CD14-positive monocyte (primary cell): Measurements from ENCODE around the gene FBXL2. TPM values are rescaled to one million over a fixed set of nuclear protein-coding genes. Genes with fewer than 3 reads are reported as not detected.
"Not testable (repeated sequence)": the region's sequence is repeated elsewhere in the genome, so short reads cannot be mapped to it uniquely, and the experiment has no call there.

Source experiments
- DNase-seq, 3 donors: peaks; one replicate each; pipeline ENCODE4 v3.0.0-alpha.2; 2011 to 2022
- H2AFZ ChIP-seq: 2 replicates; pipeline ENCODE4 v1.6.0; 2012; ENCODE audit warnings: mild to moderate bottlenecking, low read depth, low read length, inconsistent platforms; ENCODE audit not compliant: insufficient read depth, poor library complexity, severe bottlenecking
- H3K27ac ChIP-seq, 2 donors: 1 replicate in 1 of 2; 2 replicates in 1 of 2; pipeline ENCODE4 v1.5.1; 2012 to 2013; ENCODE audit warnings: low read length in 2 of 2, control low read depth in 1 of 2, inconsistent platforms in 1 of 2, low read depth in 1 of 2, mild to moderate bottlenecking in 1 of 2
- H3K27me3 ChIP-seq, 2 donors: one replicate each; pipeline versions ENCODE4 v1.6.0 to v1.6.1; 2011 to 2013; ENCODE audit warnings: low read length in 2 of 2; ENCODE audit not compliant: control insufficient read depth in 2 of 2, insufficient read depth in 2 of 2
- H3K36me3 ChIP-seq, 2 donors: replicated peaks in 1 of 2; 1 replicate in 1 of 2; 2 replicates in 1 of 2; pipeline versions ENCODE4 v1.5.1 to v1.6.1; 2012 to 2013; ENCODE audit warnings: low read length in 2 of 2, control low read depth in 1 of 2, inconsistent platforms in 1 of 2, mild to moderate bottlenecking in 1 of 2; ENCODE audit not compliant: insufficient read depth in 2 of 2, control insufficient read depth in 1 of 2
- H3K4me1 ChIP-seq, 2 donors: 1 replicate in 1 of 2; 2 replicates in 1 of 2; pipeline versions ENCODE4 v1.5.1 to v1.6.1; 2012 to 2013; ENCODE audit warnings: low read length in 2 of 2, control low read depth in 1 of 2, inconsistent platforms in 1 of 2, mild to moderate bottlenecking in 1 of 2, moderate library complexity in 1 of 2; ENCODE audit not compliant: insufficient read depth in 2 of 2, control insufficient read depth in 1 of 2
- H3K4me2 ChIP-seq: replicated peaks from 2 replicates; pipeline ENCODE3; 2012; ENCODE audit warnings: low read length, moderate library complexity, mild to moderate bottlenecking; ENCODE audit not compliant: poor library complexity, severe bottlenecking; ENCODE audit errors: extremely low read depth
- H3K4me3 ChIP-seq, 3 experiments: fragments of 200-600 bp in 1 of 3; sonication (generic) in 1 of 3; replicated peaks in 1 of 3; 1 replicate in 2 of 3; 2 replicates in 1 of 3; pipeline ENCODE4 v1.5.1; 2011 to 2013; ENCODE audit warnings: low read length in 3 of 3, mild to moderate bottlenecking in 3 of 3, control low read depth in 2 of 3, low read depth in 2 of 3, inconsistent platforms in 1 of 3, moderate library complexity in 1 of 3
- H3K79me2 ChIP-seq: 2 replicates; pipeline ENCODE4 v1.6.0; 2012; ENCODE audit warnings: mild to moderate bottlenecking, control low read depth, inconsistent platforms, low read length, moderate library complexity; ENCODE audit not compliant: insufficient read depth
- H3K9ac ChIP-seq: 2 replicates; pipeline ENCODE4 v1.6.0; 2017; ENCODE audit warnings: low read length, mild to moderate bottlenecking; ENCODE audit not compliant: insufficient read depth, poor library complexity, severe bottlenecking
- H3K9me3 ChIP-seq, 2 donors: replicated peaks in 1 of 2; 1 replicate in 1 of 2; 2 replicates in 1 of 2; pipeline versions ENCODE4 v1.5.1 to v1.6.1; 2012 to 2013; ENCODE audit warnings: low read length in 2 of 2, control low read depth in 1 of 2; ENCODE audit not compliant: control insufficient read depth in 1 of 2, insufficient read depth in 1 of 2
- H4K20me1 ChIP-seq: 2 replicates; pipeline ENCODE4 v1.6.0; 2012; ENCODE audit warnings: mild to moderate bottlenecking, low read length, control low read depth, moderate library complexity; ENCODE audit not compliant: insufficient read depth
- H3K27ac Mint-ChIP-seq, 7 donors: one replicate each; pipeline ENCODE4 v1.8.0; 2020; ENCODE audit warnings: mild to moderate bottlenecking in 7 of 7, mixed read lengths in 7 of 7, moderate library complexity in 6 of 7, inconsistent platforms in 2 of 7
- H3K27me3 Mint-ChIP-seq, 3 donors: one replicate each; pipeline ENCODE4 v1.8.0; 2021 to 2022; ENCODE audit warnings: low read depth in 3 of 3, mild to moderate bottlenecking in 3 of 3, mixed read lengths in 3 of 3, moderate library complexity in 3 of 3, inconsistent platforms in 1 of 3
- H3K36me3 Mint-ChIP-seq, 2 donors: one replicate each; pipeline ENCODE4 v1.8.0; 2020; ENCODE audit warnings: mixed read lengths in 2 of 2, inconsistent platforms in 1 of 2, mild to moderate bottlenecking in 1 of 2
- H3K4me1 Mint-ChIP-seq: one replicate; pipeline ENCODE4 v1.8.0; 2020; ENCODE audit warnings: mild to moderate bottlenecking, mixed read lengths
- H3K4me3 Mint-ChIP-seq, 2 donors: one replicate each; pipeline ENCODE4 v1.8.0; 2020; ENCODE audit warnings: mild to moderate bottlenecking in 2 of 2, mixed read lengths in 2 of 2, moderate library complexity in 1 of 2
- H3K9me3 Mint-ChIP-seq, 7 donors: one replicate each; pipeline ENCODE4 v1.8.0; 2020 to 2022; ENCODE audit warnings: mixed read lengths in 7 of 7, mild to moderate bottlenecking in 6 of 7, moderate library complexity in 6 of 7, inconsistent platforms in 2 of 7
- CTCF ChIP-seq: fragments of 200-600 bp; IDR thresholded peaks from one replicate; pipeline ENCODE4 v1.8.0; 2022; ENCODE audit warnings: antibody characterized with exemption, mild to moderate bottlenecking
- WGBS: methylation state at CpG from one replicate; pipeline ENCODE4 v1.1.5; 2013; ENCODE audit warnings: missing lambda C conversion rate; ENCODE audit not compliant: insufficient coverage; 5-methylcytosine and 5-hydroxymethylcytosine counted together
- intact Hi-C, 2 donors: fragments of 100-400 bp; cut with micrococcal nuclease; formaldehyde crosslinking; loops; one replicate each; pipeline versions ENCODE4 v1.15.0 to v1.15.1; 2023
- polyA plus RNA-seq, 3 donors: library from polyadenylated mRNA; depleted of rRNA in 1 of 3; unstranded in 2 of 3; stranded (reverse) in 1 of 3; fragments of 300-500 nt in 2 of 3; fragments of >200 nt in 1 of 3; fragmentation: Illumina TruSeq in 2 of 3; gene quantifications; 1 replicate in 2 of 3; 2 replicates in 1 of 3; pipeline ENCODE4 v1.2.3, GENCODE V29; 2012 to 2021

Gene FBXL2
- polyA plus RNA-seq, 3 donors: not detected

- no peak for DNase-seq
- no peak overlapping the region for H3K4me3 ChIP-seq
- Mint-ChIP-seq H3K4me1 (peaks cover 19% of the 10 kb centered on the region), H3K9me3 (peaks cover 0 to 1% (median 0%) of the 10 kb centered on the region in 7 donors), H3K4me3 (no peak overlapping the region), H3K36me3 (peaks cover 65 to 95% of the 10 kb centered on the region in 2 donors), H3K27me3 (no peaks in the 10 kb centered on the region), H3K27ac (peak overlapping the region in 5 of 7 donors; percentile 27 to 89 (median 64))
- no peaks in the 10 kb centered on the region for H3K9me3 ChIP-seq
- H4K20me1 ChIP-seq: peaks cover 24% of the 10 kb centered on the region
- peaks cover 40% of the 10 kb centered on the region for H3K79me2 ChIP-seq
- WGBS: 100% methylated on average over 1 of the region's 3 CpGs
- H3K4me2 ChIP-seq: no peak overlapping the region
- H3K27me3 ChIP-seq: no peaks in the 10 kb centered on the region
- H3K4me1 ChIP-seq: peaks cover 9 to 17% of the 10 kb centered on the region in 2 donors
- no peak for TF ChIP-seq CTCF
- peak overlapping the region in 1 of 2 donors; percentile 66 for H3K27ac ChIP-seq
- H3K9ac ChIP-seq: no peak overlapping the region
- intact Hi-C loops: loop anchor here in 1 of 2 donors (5.0 kb wide), 1 partner anchor 39 kb away; the partner anchor contains the start of gene UBP1
- H3K36me3 ChIP-seq: peaks cover 70 to 97% of the 10 kb centered on the region in 2 donors
- H2AFZ ChIP-seq: no peak overlapping the region
Measured at GRCh38 chr3:33402936-33403335, 125.7 kb downstream of the FBXL2 start.

- Mint-ChIP-seq H3K9me3 (peaks cover 0 to 1% (median 0%) of the 10 kb centered on the region in 7 donors), H3K4me3 (no peak overlapping the region), H3K27ac (peak overlapping the region in 3 of 7 donors; percentile 10 to 59 (median 51)), H3K4me1 (peaks cover 19% of the 10 kb centered on the region), H3K36me3 (peaks cover 65 to 95% of the 10 kb centered on the region in 2 donors), H3K27me3 (no peaks in the 10 kb centered on the region)
- no peak overlapping the region for H3K4me2 ChIP-seq
- H3K9ac ChIP-seq: no peak overlapping the region
- intact Hi-C loops: loop anchor here in 1 of 2 donors (5.0 kb wide), 1 partner anchor 39 kb away; the partner anchor contains the start of gene UBP1
- H3K4me1 ChIP-seq: peaks cover 9 to 17% of the 10 kb centered on the region in 2 donors
- no peak for DNase-seq
- peaks cover 70 to 97% of the 10 kb centered on the region in 2 donors for H3K36me3 ChIP-seq
- peak overlapping the region in 1 of 2 donors; percentile 42 for H3K27ac ChIP-seq
- WGBS: 100% methylated on average over 2 of the region's 6 CpGs
- H3K4me3 ChIP-seq: no peak overlapping the region
- no peak overlapping the region for H2AFZ ChIP-seq
- no peaks in the 10 kb centered on the region for H3K27me3 ChIP-seq
- H3K9me3 ChIP-seq: no peaks in the 10 kb centered on the region
- peaks cover 40% of the 10 kb centered on the region for H3K79me2 ChIP-seq
- no peak for TF ChIP-seq CTCF
- peaks cover 24% of the 10 kb centered on the region for H4K20me1 ChIP-seq
Measured at GRCh38 chr3:33403756-33404155, 126.5 kb downstream of the FBXL2 start.

- DNase-seq, H3K9ac ChIP-seq, H3K4me2 ChIP-seq, H3K4me3 ChIP-seq, H3K9me3 Mint-ChIP-seq, H3K4me1 Mint-ChIP-seq, H3K27me3 ChIP-seq, H3K9me3 ChIP-seq, H3K27ac Mint-ChIP-seq, intact Hi-C loops, H3K4me3 Mint-ChIP-seq, H3K4me1 ChIP-seq, H3K27me3 Mint-ChIP-seq, H3K27ac ChIP-seq, H2AFZ ChIP-seq: not testable (repeated sequence)
- peaks cover 82 to 100% of the 10 kb centered on the region in 2 donors for H3K36me3 ChIP-seq
- WGBS: no CpG with 5 or more reads among the region's 3 CpGs
- peaks cover 75% of the 10 kb centered on the region for H3K79me2 ChIP-seq
- peaks cover 77 to 90% of the 10 kb centered on the region in 2 donors for H3K36me3 Mint-ChIP-seq
- H4K20me1 ChIP-seq: peaks cover 15% of the 10 kb centered on the region
Measured at GRCh38 chr3:33410816-33411215, 133.6 kb downstream of the FBXL2 start.
